ENCODE measurements around the gene CCDC197.

Gene CCDC197

DNA sequence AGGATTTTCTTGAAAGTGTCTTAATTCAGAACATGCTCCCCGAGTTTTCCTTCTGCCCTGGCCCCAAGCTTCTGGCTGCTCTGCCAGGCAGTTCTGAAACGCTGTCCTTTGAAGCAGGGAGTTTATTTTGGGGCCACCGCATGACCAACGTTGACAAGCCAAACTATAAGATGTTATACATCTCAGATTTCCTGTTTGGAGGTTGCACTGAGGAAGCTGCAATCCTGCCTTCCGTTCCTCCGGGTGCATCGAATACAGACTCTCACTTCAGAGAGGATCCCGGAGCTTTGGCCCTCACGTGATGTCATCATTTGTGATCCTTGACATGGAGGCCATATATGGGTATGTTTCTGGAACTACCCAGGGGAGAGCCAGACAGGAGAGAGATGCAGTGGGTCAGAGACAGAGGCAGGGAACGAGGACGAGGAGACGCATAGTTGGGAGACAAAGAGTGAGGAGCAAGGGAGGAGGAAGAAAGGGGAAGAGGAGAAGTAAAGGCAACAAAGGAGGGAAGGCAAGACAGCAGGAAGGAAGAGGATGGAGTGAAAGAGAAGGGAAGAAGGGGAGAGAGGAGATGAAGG is 20.5 kb upstream of the CCDC197 start, which contains the start of gene ASB2:
Gene ASB2, minus strand, starts transcription at position 94 of the 581 bp plus-strand sequence. CDS start 12,031 bp downstream, outside the sequence.
- DNase-seq (ENCODE audit: extremely low read depth in 1 of 2, low read depth in 1 of 2): no peak

- DNase-seq (ENCODE audit: extremely low read depth in 1 of 2, low read depth in 1 of 2): no peak
These were observed 19.9 kb upstream of the CCDC197 start for GRCh38 chr14:93977171-93977570.

DNA sequence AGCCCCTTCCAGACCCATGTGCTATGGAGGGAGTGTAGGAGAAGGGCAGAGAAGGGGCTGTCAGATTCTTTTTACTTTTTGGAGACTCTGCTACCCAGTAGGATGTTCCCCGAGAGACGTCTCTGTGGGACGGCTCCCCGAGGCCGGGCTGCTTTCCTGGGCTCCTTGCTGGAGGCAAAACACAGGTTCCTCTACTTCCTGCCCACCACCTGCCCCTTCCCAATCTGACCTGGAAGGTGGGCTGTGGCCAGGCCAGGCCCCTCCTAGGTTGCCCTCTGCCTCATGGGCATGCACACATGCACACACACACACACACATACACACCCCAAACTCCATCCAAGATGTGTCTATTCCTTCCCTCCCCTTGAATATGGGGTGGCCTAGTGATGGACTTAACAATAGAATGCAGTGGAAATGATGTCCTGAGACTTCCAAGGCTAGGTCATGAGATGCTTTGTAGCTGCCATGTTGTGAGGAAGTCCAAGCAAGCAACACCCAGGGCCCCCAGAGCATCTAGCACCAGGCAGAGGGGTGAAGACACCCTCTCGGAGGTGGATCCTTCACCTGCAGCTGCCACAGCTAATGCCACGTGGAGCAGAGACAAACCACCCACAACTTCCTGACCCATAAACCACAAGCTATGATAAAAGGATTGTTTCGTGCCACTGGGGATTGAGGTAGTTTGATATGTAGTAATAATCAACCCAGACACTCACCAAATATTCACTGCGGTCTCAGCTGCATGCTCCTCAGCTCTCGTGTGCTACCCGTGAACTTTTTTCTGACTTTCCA is 19.1 kb upstream of the CCDC197 start:
- peak in 1 of 2 donors; percentile 77 for DNase-seq (ENCODE audit: extremely low read depth in 1 of 2, low read depth in 1 of 2)

DNA sequence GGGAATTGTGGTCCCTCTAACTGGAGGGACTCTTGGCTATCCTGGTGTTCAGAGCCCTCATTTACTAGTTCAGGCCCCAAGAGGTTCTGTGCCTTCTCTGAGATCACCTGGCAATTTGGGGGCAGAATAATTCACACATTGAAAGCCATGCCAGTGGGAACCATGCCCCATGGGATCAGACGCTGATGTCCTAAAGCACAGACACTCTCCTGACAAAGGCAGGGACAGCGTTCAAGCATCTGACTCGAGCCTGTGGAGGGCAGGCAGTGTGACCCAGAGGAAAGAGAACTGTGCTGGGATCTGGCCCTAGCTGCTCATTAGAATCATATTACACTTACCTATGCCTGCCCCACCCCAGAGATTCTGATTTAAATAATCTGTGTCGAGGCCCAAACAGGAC is 18.4 kb upstream of the CCDC197 start:
- DNase-seq (ENCODE audit: extremely low read depth in 1 of 2, low read depth in 1 of 2): no peak

- no peak for DNase-seq (ENCODE audit: extremely low read depth in 1 of 2, low read depth in 1 of 2)
These were observed 16.5 kb upstream of the CCDC197 start for GRCh38 chr14:93980456-93981201.

GRCh38 chr14:93981316-93982229 is 15.5 kb upstream of the CCDC197 start:
- no peak for DNase-seq (ENCODE audit: extremely low read depth in 1 of 2, low read depth in 1 of 2)

DNA sequence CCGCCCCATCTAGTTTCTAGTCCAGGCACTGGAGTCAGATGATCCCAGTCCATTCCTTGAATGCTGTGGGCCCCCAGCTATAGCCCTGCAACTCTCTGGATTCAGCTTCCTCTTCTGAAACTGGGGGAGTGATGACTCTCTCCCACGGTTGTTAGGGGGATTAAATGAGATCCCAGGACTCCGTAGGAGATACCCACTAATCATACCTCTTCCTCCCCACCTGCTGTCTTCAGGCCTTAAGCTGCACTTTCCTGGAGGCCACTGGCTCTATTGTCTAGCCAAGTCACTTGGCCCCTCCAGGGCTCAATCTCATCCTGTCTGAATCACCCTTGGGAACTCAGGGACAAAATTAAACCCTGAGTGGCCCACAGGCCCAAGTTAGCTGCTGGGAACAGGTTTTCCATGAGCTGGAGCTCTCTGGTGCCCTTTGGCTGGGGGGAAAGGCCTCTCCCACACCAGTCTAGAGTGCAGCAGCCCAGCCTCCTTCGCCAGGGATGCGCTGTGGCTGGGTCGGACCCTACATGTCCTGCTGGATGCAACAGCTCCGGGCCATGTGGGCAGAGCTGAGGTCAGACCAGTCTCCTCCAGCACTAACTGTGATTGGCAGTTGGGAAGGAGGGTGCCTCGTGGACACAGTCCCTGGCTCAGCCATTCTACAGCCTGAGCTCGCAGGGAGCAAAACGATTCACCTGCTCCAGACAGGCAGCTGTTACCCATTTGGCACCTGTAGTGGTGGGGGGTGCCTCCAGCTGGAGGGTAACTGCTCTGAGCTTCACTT is 14.7 kb upstream of the CCDC197 start:
- DNase-seq (ENCODE audit: extremely low read depth in 1 of 2, low read depth in 1 of 2): no peak

GRCh38 chr14:93984070-93984469 is 13.0 kb upstream of the CCDC197 start:
- no peak for DNase-seq (ENCODE audit: extremely low read depth in 1 of 2, low read depth in 1 of 2)

- DNase-seq (ENCODE audit: extremely low read depth in 1 of 2, low read depth in 1 of 2): no peak
These were observed 12.1 kb upstream of the CCDC197 start for GRCh38 chr14:93984987-93985410.

- no peak for DNase-seq (ENCODE audit: extremely low read depth in 1 of 2, low read depth in 1 of 2)
These were observed 10.1 kb upstream of the CCDC197 start for GRCh38 chr14:93986955-93987354.

- no peak for DNase-seq (ENCODE audit: extremely low read depth in 1 of 2, low read depth in 1 of 2)
These were observed 9.7 kb upstream of the CCDC197 start for GRCh38 chr14:93987376-93987775.

GRCh38 chr14:93987815-93988476 is 9.2 kb upstream of the CCDC197 start:
- DNase-seq (ENCODE audit: extremely low read depth in 1 of 2, low read depth in 1 of 2): no peak

DNA sequence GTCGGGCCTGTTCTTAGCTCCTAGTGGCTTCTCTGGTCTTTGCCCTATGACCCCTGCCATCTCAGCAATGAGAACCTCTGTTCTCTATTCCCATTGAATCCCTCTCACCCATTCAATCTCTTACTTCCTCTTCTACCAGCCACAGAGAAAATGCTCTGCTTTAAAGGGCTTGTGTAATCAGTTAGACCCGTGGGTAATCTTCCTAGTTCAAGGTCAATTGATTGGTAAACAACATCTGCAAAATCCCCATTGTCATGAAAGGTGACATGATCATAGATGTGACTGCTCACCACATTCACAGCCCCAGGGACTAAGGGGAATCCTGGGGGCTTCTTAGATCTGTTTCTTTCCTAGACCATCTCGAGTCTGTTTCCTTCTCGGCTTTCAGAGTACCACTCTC is 7.2 kb upstream of the CCDC197 start:
- DNase-seq (ENCODE audit: extremely low read depth in 1 of 2, low read depth in 1 of 2): no peak

DNA sequence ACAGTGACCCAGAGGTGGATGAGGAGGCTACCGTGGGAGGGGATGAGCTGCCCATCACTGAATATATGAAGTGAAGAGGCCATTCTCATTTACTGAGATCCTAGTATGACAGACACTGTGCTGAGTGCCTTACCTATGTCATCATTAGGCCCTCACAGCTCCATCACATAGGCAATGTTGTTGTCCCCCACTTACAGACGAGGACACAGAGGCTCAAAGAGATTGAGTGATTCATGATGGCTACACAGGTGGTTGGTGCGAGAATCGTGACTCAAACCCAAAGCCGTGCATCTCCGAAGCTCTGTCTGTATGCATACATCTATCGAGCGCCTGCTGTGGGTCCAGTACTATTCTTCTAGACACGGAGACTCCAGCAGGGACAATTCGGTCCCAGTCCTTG is 5.9 kb upstream of the CCDC197 start:
- DNase-seq (ENCODE audit: extremely low read depth in 1 of 2, low read depth in 1 of 2): no peak

DNA sequence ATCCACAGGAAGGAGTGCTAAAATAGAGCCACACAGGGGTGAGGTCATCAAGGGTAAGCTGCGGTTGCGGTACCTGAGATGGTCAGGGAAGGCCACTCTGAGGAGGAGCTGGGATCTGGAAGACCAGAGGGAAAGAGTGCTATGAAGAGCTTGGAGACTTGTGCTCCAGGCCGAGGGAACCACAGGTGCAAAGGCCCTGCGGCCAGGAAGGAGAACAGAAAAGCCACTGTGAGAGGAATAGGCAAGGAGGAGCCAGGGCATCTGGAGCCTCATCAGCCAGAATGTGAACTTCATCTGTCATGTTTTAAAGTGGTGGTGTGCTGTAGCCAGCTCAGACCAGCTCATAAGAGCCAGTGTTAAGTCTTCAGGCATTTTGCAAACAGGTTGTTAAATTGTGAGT is 5.5 kb upstream of the CCDC197 start:
- DNase-seq (ENCODE audit: extremely low read depth in 1 of 2, low read depth in 1 of 2): no peak

- DNase-seq (ENCODE audit: extremely low read depth in 1 of 2, low read depth in 1 of 2): no peak
These were observed 3.7 kb upstream of the CCDC197 start for GRCh38 chr14:93993382-93993781.

DNA sequence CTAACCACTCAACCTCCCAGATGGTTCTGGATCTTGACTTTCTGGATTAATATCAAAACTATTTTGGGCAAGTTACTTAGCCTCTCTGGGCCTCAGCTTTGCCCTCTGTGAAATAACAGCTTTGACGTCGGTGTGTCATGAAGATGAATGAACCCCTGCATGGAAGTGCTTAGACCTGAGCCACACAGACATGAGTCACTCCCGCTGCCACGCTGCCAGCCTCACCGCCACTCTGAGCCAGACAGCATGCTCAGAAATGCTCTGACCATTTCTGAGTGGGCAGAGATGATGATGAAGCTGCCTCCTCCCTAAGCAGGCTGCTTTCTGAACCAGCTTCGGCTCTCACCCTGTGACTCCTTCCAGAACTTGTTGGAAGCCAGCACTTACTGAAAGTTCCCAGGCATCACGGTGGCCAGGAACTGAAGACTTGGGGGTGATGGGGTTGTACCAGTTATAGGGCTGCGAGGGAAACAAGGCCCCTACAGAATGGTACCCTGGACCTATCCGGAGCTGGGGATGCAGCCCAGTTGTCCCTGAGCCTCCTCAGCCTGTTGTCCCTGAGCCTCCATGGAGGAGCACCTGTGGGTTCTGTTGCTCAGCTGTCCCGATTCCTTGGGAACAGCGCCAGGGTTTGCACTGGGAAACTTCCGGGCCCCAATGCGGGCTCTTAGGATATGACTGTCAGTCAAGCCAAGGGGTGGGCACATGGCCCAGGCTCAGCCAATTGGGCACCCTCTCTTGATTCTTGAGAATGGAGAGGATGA is 2.0 kb upstream of the CCDC197 start:
- peak in 1 of 2 donors; percentile 79 for DNase-seq (ENCODE audit: extremely low read depth in 1 of 2, low read depth in 1 of 2)

- no peak for DNase-seq (ENCODE audit: extremely low read depth in 1 of 2, low read depth in 1 of 2)
These were observed 888 bp upstream of the CCDC197 start for GRCh38 chr14:93996130-93996695.

All from stimulated activated CD8-positive, alpha-beta memory T cell treated with anti-CD3 and anti-CD28 coated beads, Interleukin-7, amount 100 ng/mL, for 48 hours (primary cell).